Adrenal gland (tissue), 5 donors: ENCODE measurements around the gene SNAPC4.

Source experiments
- POLR2A ChIP-seq, 2 donors: fragments of 450-650 bp; IDR thresholded peaks; one replicate each; pipeline ENCODE4 v1.6.1; 2017; ENCODE audit warnings: antibody characterized with exemption in 2 of 2, mild to moderate bottlenecking in 2 of 2, moderate library complexity in 1 of 2
- TF ChIP-seq, protein P1 (sequence below), 6 experiments: fragments of 450-650 bp in 4 of 6; fragments of 200-600 bp in 2 of 6; sonication (generic) in 1 of 6; IDR thresholded peaks; 1 replicate in 5 of 6; 2 replicates in 1 of 6; pipeline versions ENCODE4 v1.5.1 to v1.8.0; 2016 to 2021; ENCODE audit warnings: antibody characterized with exemption in 6 of 6, mild to moderate bottlenecking in 2 of 6, moderate library complexity in 1 of 6
- donor health status: DM: no; HTN: no; CAD: no.

DNA sequence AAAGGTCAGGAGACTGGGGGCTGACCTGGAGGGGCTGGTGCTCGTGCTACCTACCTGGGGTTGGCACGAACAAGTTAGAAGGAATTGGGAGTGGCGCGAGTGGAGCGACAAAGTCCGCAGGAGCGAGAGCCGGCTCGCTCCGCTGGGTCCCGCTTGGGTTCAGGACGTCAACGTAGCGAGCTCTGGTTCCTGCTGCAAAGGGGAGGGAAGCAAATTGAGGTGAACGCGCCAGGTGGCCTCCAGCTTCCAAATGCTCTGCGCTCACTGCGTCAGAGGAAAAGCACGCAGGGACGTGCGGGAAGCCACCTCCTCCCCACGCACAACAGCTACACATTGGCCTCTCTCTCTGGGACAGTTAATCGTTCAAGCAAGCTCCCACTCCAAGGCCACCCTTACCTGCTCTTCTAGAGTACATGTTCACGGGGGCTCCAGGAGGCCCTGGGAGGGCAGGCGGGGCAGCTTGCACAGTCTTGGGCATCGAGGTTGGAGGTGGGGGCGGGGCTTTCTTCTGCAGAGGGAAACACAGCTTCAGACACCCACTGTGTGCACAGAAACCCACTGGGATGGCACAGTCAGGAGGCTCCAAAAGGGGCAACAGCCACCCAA is 47.3 kb upstream of the SNAPC4 start:
- TF ChIP-seq, protein P1, sequence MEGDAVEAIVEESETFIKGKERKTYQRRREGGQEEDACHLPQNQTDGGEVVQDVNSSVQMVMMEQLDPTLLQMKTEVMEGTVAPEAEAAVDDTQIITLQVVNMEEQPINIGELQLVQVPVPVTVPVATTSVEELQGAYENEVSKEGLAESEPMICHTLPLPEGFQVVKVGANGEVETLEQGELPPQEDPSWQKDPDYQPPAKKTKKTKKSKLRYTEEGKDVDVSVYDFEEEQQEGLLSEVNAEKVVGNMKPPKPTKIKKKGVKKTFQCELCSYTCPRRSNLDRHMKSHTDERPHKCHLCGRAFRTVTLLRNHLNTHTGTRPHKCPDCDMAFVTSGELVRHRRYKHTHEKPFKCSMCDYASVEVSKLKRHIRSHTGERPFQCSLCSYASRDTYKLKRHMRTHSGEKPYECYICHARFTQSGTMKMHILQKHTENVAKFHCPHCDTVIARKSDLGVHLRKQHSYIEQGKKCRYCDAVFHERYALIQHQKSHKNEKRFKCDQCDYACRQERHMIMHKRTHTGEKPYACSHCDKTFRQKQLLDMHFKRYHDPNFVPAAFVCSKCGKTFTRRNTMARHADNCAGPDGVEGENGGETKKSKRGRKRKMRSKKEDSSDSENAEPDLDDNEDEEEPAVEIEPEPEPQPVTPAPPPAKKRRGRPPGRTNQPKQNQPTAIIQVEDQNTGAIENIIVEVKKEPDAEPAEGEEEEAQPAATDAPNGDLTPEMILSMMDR (IDR thresholded peaks at IDR 0.05) = no peak
- TF ChIP-seq POLR2A (IDR thresholded peaks at IDR 0.05) = no peak
